IMR-90 (cell line): Measurements from ENCODE around the gene CACNA2D3. TPM values are rescaled to one million over a fixed set of nuclear protein-coding genes. Genes with fewer than 3 reads are reported as not detected.

Experiments
- ATAC-seq: fragments of 200-7000 bp; cut with Tn5 transposase; 2 replicates; pipeline ENCODE4 v1.9.1; 2020; ENCODE audit warnings: low read depth, mild to moderate bottlenecking, moderate library complexity
- BruUV-seq: library from RNA; stranded (reverse); fragments of 400-500 nt; replicated peaks from 2 replicates; lab custom pipeline; 2021; lab: Mats Ljungman, UMichigan
- CTCF ChIA-PET: fragments of 300-600 bp; formaldehyde crosslinking; extraction: SDS; loops from one replicate; lab custom pipeline; 2021; ENCODE audit warnings: antibody characterized with exemption; lab: Yijun Ruan, JAX
- POLR2A ChIA-PET: fragments of 300-600 bp; sonication (Branson Sonifier 250); formaldehyde crosslinking; loops from one replicate; lab custom pipeline; 2022; ENCODE audit warnings: antibody characterized with exemption; ENCODE audit not compliant: unreplicated experiment; lab: Charles Lee
- DNase-seq: peaks from one replicate; pipeline ENCODE4 v3.0.0; 2013
- H2AFZ ChIP-seq: replicated peaks from 2 replicates; pipeline ENCODE3; 2013; ENCODE audit warnings: low read length, mild to moderate bottlenecking; ENCODE audit not compliant: poor library complexity
- H2AK5ac ChIP-seq: 2 replicates; pipeline ENCODE4 v1.6.1; 2013; ENCODE audit warnings: low read depth, low read length, inconsistent platforms
- H2AK9ac ChIP-seq: replicated peaks from 2 replicates; pipeline ENCODE3; 2013; ENCODE audit warnings: mild to moderate bottlenecking, low read depth, low read length, moderate library complexity; ENCODE audit not compliant: poor library complexity
- H2BK120ac ChIP-seq: 2 replicates; pipeline ENCODE4 v1.6.1; 2013; ENCODE audit warnings: low read depth, low read length, inconsistent platforms
- H2BK15ac ChIP-seq: 3 replicates; pipeline ENCODE4 v1.6.1; 2013; ENCODE audit warnings: low read depth, low read length, inconsistent platforms
- H2BK20ac ChIP-seq: 2 replicates; pipeline ENCODE4 v1.6.1; 2013; ENCODE audit warnings: low read depth, mild to moderate bottlenecking, inconsistent platforms, low read length, moderate library complexity
- H2BK5ac ChIP-seq: 2 replicates; pipeline ENCODE4 v1.6.1; 2013; ENCODE audit warnings: mild to moderate bottlenecking, low read depth, low read length, inconsistent platforms; ENCODE audit not compliant: poor library complexity, severe bottlenecking
- H3K14ac ChIP-seq: replicated peaks from 2 replicates; pipeline ENCODE4 v1.6.1; 2013; ENCODE audit warnings: low read depth, low read length, inconsistent platforms
- H3K18ac ChIP-seq: 2 replicates; pipeline ENCODE4 v1.6.1; 2013; ENCODE audit warnings: low read depth, low read length, control low read depth
- H3K23ac ChIP-seq: 2 replicates; pipeline ENCODE4 v1.6.1; 2013; ENCODE audit warnings: low read depth, low read length, inconsistent platforms
- H3K27ac ChIP-seq: 2 replicates; pipeline ENCODE4 v1.5.1; 2013; ENCODE audit warnings: mild to moderate bottlenecking, control low read depth, low read length; ENCODE audit not compliant: insufficient read depth
- H3K27me3 ChIP-seq: 2 replicates; pipeline ENCODE4 v1.6.1; 2013; ENCODE audit warnings: low read length; ENCODE audit not compliant: control insufficient read depth, insufficient read depth
- H3K36me3 ChIP-seq: 2 replicates; pipeline ENCODE4 v1.6.1; 2013; ENCODE audit warnings: low read length, mixed read lengths; ENCODE audit not compliant: control insufficient read depth, insufficient read depth
- H3K4ac ChIP-seq: 2 replicates; pipeline ENCODE4 v1.6.1; 2013; ENCODE audit warnings: low read depth, low read length, inconsistent platforms
- H3K4me1 ChIP-seq: 2 replicates; pipeline ENCODE4 v1.6.1; 2013; ENCODE audit warnings: low read length, mixed read lengths; ENCODE audit not compliant: control insufficient read depth, insufficient read depth
- H3K4me2 ChIP-seq: 2 replicates; pipeline ENCODE4 v1.6.1; 2013; ENCODE audit warnings: low read depth, mild to moderate bottlenecking, control low read depth, low read length, moderate library complexity
- H3K4me3 ChIP-seq: 2 replicates; pipeline ENCODE4 v1.5.1; 2013; ENCODE audit warnings: low read depth, mild to moderate bottlenecking, control low read depth, low read length, moderate library complexity; ENCODE audit not compliant: insufficient read depth
- H3K56ac ChIP-seq: 2 replicates; pipeline ENCODE4 v1.6.1; 2013; ENCODE audit warnings: low read length, inconsistent platforms; ENCODE audit not compliant: insufficient read depth; ENCODE audit errors: extremely low read depth
- H3K79me1 ChIP-seq, 2 experiments: 2 replicates each; pipeline ENCODE4 v1.6.1; 2013; ENCODE audit warnings: low read length in 2 of 2, inconsistent platforms in 1 of 2, low read depth in 1 of 2
- H3K9ac ChIP-seq: 2 replicates; pipeline ENCODE4 v1.6.1; 2013; ENCODE audit warnings: low read depth, low read length, control low read depth
- H3K9me1 ChIP-seq: 2 replicates; pipeline ENCODE4 v1.6.1; 2013; ENCODE audit warnings: low read length, inconsistent platforms; ENCODE audit not compliant: insufficient read depth
- H3K9me3 ChIP-seq: 2 replicates; pipeline ENCODE4 v1.6.1; 2013; ENCODE audit warnings: low read length; ENCODE audit not compliant: control insufficient read depth, insufficient read depth
- H4K20me1 ChIP-seq: 2 replicates; pipeline ENCODE4 v1.6.1; 2013; ENCODE audit warnings: low read length, inconsistent platforms; ENCODE audit not compliant: insufficient read depth
- H4K5ac ChIP-seq: 2 replicates; pipeline ENCODE4 v1.6.1; 2013; ENCODE audit warnings: mild to moderate bottlenecking, low read depth, low read length, control low read depth
- H4K8ac ChIP-seq, 2 experiments: 2 replicates each; pipeline ENCODE4 v1.6.1; 2013; ENCODE audit warnings: low read depth in 2 of 2, low read length in 2 of 2, control low read depth in 1 of 2, inconsistent platforms in 1 of 2
- H4K91ac ChIP-seq: 2 replicates; pipeline ENCODE4 v1.6.1; 2013; ENCODE audit warnings: low read depth, low read length, inconsistent platforms; ENCODE audit not compliant: insufficient read depth
- BHLHE40 ChIP-seq: fragments of 150-350 bp; IDR thresholded peaks from 2 replicates; pipeline ENCODE4 v1.6.1; 2016; ENCODE audit warnings: mild to moderate bottlenecking, low read depth, low read length
- CEBPB ChIP-seq: IDR thresholded peaks from 2 replicates; pipeline ENCODE4 v1.6.1; 2012; ENCODE audit warnings: low read depth, low read length, improper control_type of control experiment
- CHD1 ChIP-seq: IDR thresholded peaks from 2 replicates; pipeline ENCODE4 v1.6.1; 2012; ENCODE audit warnings: low read depth, low read length, improper control_type of control experiment
- CTCF ChIP-seq: conservative IDR thresholded peaks from 2 replicates; pipeline ENCODE4 v1.5.1; 2012; ENCODE audit warnings: mild to moderate bottlenecking, low read depth, low read length, improper control_type of control experiment
- ELK1 ChIP-seq: fragments of 150-350 bp; IDR thresholded peaks from 2 replicates; pipeline ENCODE4 v1.6.1; 2016; ENCODE audit warnings: low read depth, mild to moderate bottlenecking, low read length, moderate library complexity, borderline replicate concordance
- FOS ChIP-seq: fragments of 150-350 bp; IDR thresholded peaks from 2 replicates; pipeline ENCODE4 v1.6.1; 2016; ENCODE audit warnings: low read depth, low read length
- MAFK ChIP-seq: IDR thresholded peaks from 2 replicates; pipeline ENCODE4 v1.6.1; 2012; ENCODE audit warnings: low read depth, low read length, improper control_type of control experiment
- MAZ ChIP-seq: IDR thresholded peaks from 2 replicates; pipeline ENCODE4 v1.6.1; 2012; ENCODE audit warnings: low read depth, mild to moderate bottlenecking, low read length, improper control_type of control experiment, moderate library complexity, borderline replicate concordance
- MXI1 ChIP-seq: IDR thresholded peaks from 2 replicates; pipeline ENCODE4 v1.6.1; 2012; ENCODE audit warnings: low read depth, mild to moderate bottlenecking, low read length, moderate library complexity, borderline replicate concordance
- NFE2L2 ChIP-seq: fragments of 150-350 bp; IDR thresholded peaks from 2 replicates; pipeline ENCODE4 v1.6.1; 2016; ENCODE audit warnings: low read depth, mild to moderate bottlenecking, low read length
- POLR2A ChIP-seq: IDR thresholded peaks from 2 replicates; pipeline ENCODE4 v1.6.1; 2012; ENCODE audit warnings: mild to moderate bottlenecking, low read depth, low read length
- RAD21 ChIP-seq: IDR thresholded peaks from 2 replicates; pipeline ENCODE4 v1.6.1; 2012; ENCODE audit warnings: low read length, improper control_type of control experiment
- RCOR1 ChIP-seq: IDR thresholded peaks from 2 replicates; pipeline ENCODE4 v1.6.1; 2012; ENCODE audit warnings: mild to moderate bottlenecking, low read length, improper control_type of control experiment; ENCODE audit not compliant: insufficient replicate concordance
- RFX5 ChIP-seq: IDR thresholded peaks from 2 replicates; pipeline ENCODE4 v1.8.0; 2012; ENCODE audit warnings: low read depth, mild to moderate bottlenecking, low read length, moderate library complexity
- SMC3 ChIP-seq: fragments of 150-350 bp; IDR thresholded peaks from 2 replicates; pipeline ENCODE4 v1.6.1; 2016; ENCODE audit warnings: low read depth, mild to moderate bottlenecking, antibody characterized with exemption, low read length, moderate library complexity
- USF2 ChIP-seq: fragments of 150-350 bp; IDR thresholded peaks from 2 replicates; pipeline ENCODE4 v1.6.1; 2017; ENCODE audit warnings: mild to moderate bottlenecking, antibody characterized with exemption, low read length, low read depth
- WGBS, 2 experiments: methylation state at CpG; one replicate each; pipeline versions ENCODE4 v1.1.5 to v1.1.7; 2013; ENCODE audit warnings: missing lambda C conversion rate in 2 of 2; ENCODE audit not compliant: insufficient read length in 1 of 2; ENCODE audit errors: extremely low coverage in 2 of 2; 5-methylcytosine and 5-hydroxymethylcytosine counted together
- dilution Hi-C: fragments of 300-500 bp; cut with HindIII; formaldehyde crosslinking; loops from one replicate; pipeline ENCODE4 v1.14.3; 2018; ENCODE audit warnings: low sequenced_read_pairs; ENCODE audit not compliant: unreplicated experiment
- in situ Hi-C: fragments of 300-500 bp; cut with MboI; formaldehyde crosslinking; loops from 3 replicates; pipeline ENCODE4 v1.14.3; 2019; ENCODE audit warnings: low sequenced_read_pairs, inconsistent platforms, mixed read lengths
- intact Hi-C: fragments of 100-400 bp; cut with micrococcal nuclease; formaldehyde crosslinking; loops from 2 replicates; pipeline ENCODE4 v1.10.0; 2022
- polyA plus RNA-seq, 3 experiments: library from polyadenylated mRNA; depleted of rRNA; stranded (reverse); fragments of >200 nt; gene quantifications; 2 replicates each; pipeline ENCODE4 v1.2.3, GENCODE V29; 2012; ENCODE audit warnings: low replicate concordance in 1 of 3
- total RNA-seq: library from RNA; depleted of rRNA; stranded (reverse); fragments of >200 nt; gene quantifications from 2 replicates; pipeline ENCODE4 v1.2.3, GENCODE V29; 2012

Gene CACNA2D3
- total and polyA plus RNA-seq, 2 of the 4 experiments (the other 2 are of a cell fraction): 0.36 to 0.41 TPM

- no peak overlapping the region for H2BK15ac ChIP-seq
- no peak overlapping the region for H4K91ac ChIP-seq
- no TSS peak for BruUV-seq
- H2AK5ac ChIP-seq: no peak overlapping the region
- H2AK9ac ChIP-seq: no peak overlapping the region
- no peak overlapping the region for H3K4ac ChIP-seq
- no peak overlapping the region for H3K23ac ChIP-seq
- no peak overlapping the region for H2BK120ac ChIP-seq
- no peaks in the 10 kb centered on the region for H3K79me1 ChIP-seq
- H3K9me1 ChIP-seq: no peaks in the 10 kb centered on the region
- H3K14ac ChIP-seq: no peak overlapping the region
- DNase-seq (no peak), ATAC-seq (no peak)
- no peak overlapping the region for H3K9ac ChIP-seq
- H4K5ac ChIP-seq: no peak overlapping the region
- H2BK5ac ChIP-seq: no peak overlapping the region
- WGBS, 2 experiments: no CpG with 5 or more reads among the region's 3 CpGs
- no peak overlapping the region for H4K8ac ChIP-seq
- in situ Hi-C loops: no loop called here
- no peaks in the 10 kb centered on the region for H3K4me1 ChIP-seq
- H3K18ac ChIP-seq: no peak overlapping the region
- H2BK20ac ChIP-seq: no peak overlapping the region
- H3K27ac ChIP-seq: no peak overlapping the region
- no peak overlapping the region for H3K56ac ChIP-seq
- no peak for TF ChIP-seq POLR2A
- no peak for TF ChIP-seq SMC3
- no peak for TF ChIP-seq CHD1
- TF ChIP-seq MAFK: no peak
- no peak for TF ChIP-seq CTCF
- TF ChIP-seq MXI1: no peak
- TF ChIP-seq FOS: no peak
- TF ChIP-seq RFX5: no peak
- no peak for TF ChIP-seq MAZ
- no peak for TF ChIP-seq BHLHE40
- no peak for TF ChIP-seq NFE2L2
- no peak for TF ChIP-seq ELK1
- no peak for TF ChIP-seq RAD21
- no peak for TF ChIP-seq CEBPB
- no peak for TF ChIP-seq RCOR1
- no peak for TF ChIP-seq USF2
- H3K9me3 ChIP-seq: no peaks in the 10 kb centered on the region
- dilution Hi-C loops: no loop called here
- H3K27me3 ChIP-seq: no peaks in the 10 kb centered on the region; the same call in 1 of the 2 replicates
- ChIA-PET POLR2A (no interaction called here), CTCF (no interaction called here)
- intact Hi-C loops: no loop called here
- no peaks in the 10 kb centered on the region for H4K20me1 ChIP-seq
- H3K36me3 ChIP-seq: no peaks in the 10 kb centered on the region
- H2AFZ ChIP-seq: no peak overlapping the region
- no peak overlapping the region for H3K4me3 ChIP-seq
- H3K4me2 ChIP-seq: no peak overlapping the region
Observed at GRCh38 chr3:54696313-54696712, 574.0 kb downstream of the CACNA2D3 start.
